ENCODE data around the gene TMEM182.

The TMEM182 gene

GRCh38 chr2:102724553-102724952, 37.3 kb upstream of the TMEM182 start:
- ChIA-PET CTCF (interaction anchor here (0.6 to 1.1 kb wide), 2 partner anchors 8 to 10 kb away, joined by 3 read pairs; no protein-coding TSS in a partner anchor), POLR2A (no interaction called here)
- H3K36me3 ChIP-seq (ENCODE audit: control insufficient read depth in 2 of 2, insufficient read depth in 1 of 2, low read length in 2 of 2) = peaks cover 19 to 84% of the 10 kb centered on the region in 2 experiments
- no peaks in the 10 kb centered on the region for H3K4me1 ChIP-seq (ENCODE audit: control insufficient read depth, insufficient read depth, low read length)
- H3K9me3 ChIP-seq (ENCODE audit: control insufficient read depth, insufficient read depth, low read depth, low read length) = no peaks in the 10 kb centered on the region
- TF ChIP-seq ZNF433 (tag by site-specific recombination; IDR thresholded peaks at IDR 0.05; ENCODE audit: low read depth) (no peak), IKZF3 (tag by site-specific recombination; IDR thresholded peaks at IDR 0.05) (no peak), GLI2 (tag by site-specific recombination; IDR thresholded peaks at IDR 0.05; ENCODE audit: borderline replicate concordance, low read depth) (no peak), KLF16 (tag by site-specific recombination; IDR thresholded peaks at IDR 0.05) (no peak), WT1 (tag by site-specific recombination; IDR thresholded peaks at IDR 0.05) (no peak), ZNF280C (tag by site-specific recombination; IDR thresholded peaks at IDR 0.05) (no peak), ZNF585B (tag by site-specific recombination; IDR thresholded peaks at IDR 0.05) (no peak), ZNF707 (tag by site-specific recombination; IDR thresholded peaks at IDR 0.05) (no peak), ZNF174 (tag by site-specific recombination; IDR thresholded peaks at IDR 0.05) (no peak), ZNF747 (tag by site-specific recombination; IDR thresholded peaks at IDR 0.05) (no peak), ZNF645 (tag by site-specific recombination; IDR thresholded peaks at IDR 0.05) (no peak), ZNF560 (tag by site-specific recombination; IDR thresholded peaks at IDR 0.05; ENCODE audit: borderline replicate concordance) (no peak), OSR2 (tag by site-specific recombination; IDR thresholded peaks at IDR 0.05) (no peak)
- no peak overlapping the region for H3K27ac ChIP-seq (ENCODE audit: extremely low read depth, low read depth, low read length)
- no peak overlapping the region for H3K4me3 ChIP-seq (ENCODE audit: low read depth, low read length)

GRCh38 chr2:102726128-102727087, 35.4 kb upstream of the TMEM182 start:
- Histone ChIP-seq H3K27ac (ENCODE audit: extremely low read depth, low read depth, low read length) (no peak overlapping the region), H3K4me3 (ENCODE audit: low read depth, low read length) (no peak overlapping the region), H3K4me1 (ENCODE audit: control insufficient read depth, insufficient read depth, low read length) (no peaks in the 10 kb centered on the region), H3K9me3 (ENCODE audit: control insufficient read depth, insufficient read depth, low read depth, low read length) (no peaks in the 10 kb centered on the region), H3K36me3 (ENCODE audit: control insufficient read depth in 2 of 2, insufficient read depth in 1 of 2, low read length in 2 of 2) (peaks cover 27 to 80% of the 10 kb centered on the region in 2 experiments)
- CTCF ChIA-PET = no interaction called here
- TF ChIP-seq ZNF366 (tag by site-specific recombination; conservative IDR thresholded peaks at IDR 0.05) (no peak), ZNF600 (tag by site-specific recombination; IDR thresholded peaks at IDR 0.05) (no peak), ZNF501 (tag by site-specific recombination; IDR thresholded peaks at IDR 0.05) (no peak), YY1 (tag by site-specific recombination; IDR thresholded peaks at IDR 0.05) (no peak), ELK4 (IDR thresholded peaks at IDR 0.05; ENCODE audit: borderline replicate concordance, low read depth, low read length) (no peak), GLIS1 (tag by site-specific recombination; IDR thresholded peaks at IDR 0.05) (no peak), ZNF548 (tag by site-specific recombination; IDR thresholded peaks at IDR 0.05) (no peak), ZNF677 (tag by site-specific recombination; IDR thresholded peaks at IDR 0.05) (no peak)
- POLR2A ChIA-PET = interaction anchor here (0.6 kb wide), 1 partner anchor 9 kb away, joined by 4 read pairs; no protein-coding TSS in a partner anchor

All from HEK293 (cell line).